ENCODE data around the gene SHROOM3.
A peak's percentile ranks its signal among the peaks of the same experiment; 100 is the strongest.

SHROOM3 gene

DNA sequence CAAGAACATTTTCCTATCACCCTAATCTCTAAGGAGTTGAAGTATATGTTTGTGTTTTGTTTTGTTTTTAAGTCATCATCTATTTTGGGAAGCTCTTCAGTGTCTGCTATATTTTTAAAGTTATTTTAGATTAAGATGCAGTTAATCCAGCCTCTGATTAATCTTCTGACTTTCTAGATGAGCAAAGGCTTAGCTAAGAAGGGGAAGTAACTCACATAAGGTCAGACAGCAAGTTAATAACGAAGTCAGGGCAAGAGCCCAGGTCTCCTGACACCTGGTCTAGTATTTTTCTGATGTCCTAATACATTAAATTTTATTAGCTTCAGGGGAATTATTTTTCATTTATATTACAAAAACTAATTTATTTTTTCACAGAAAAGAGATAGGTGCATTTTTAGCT lies 294.4 kb downstream of the SHROOM3 start:
- no peak for DNase-seq

DNA sequence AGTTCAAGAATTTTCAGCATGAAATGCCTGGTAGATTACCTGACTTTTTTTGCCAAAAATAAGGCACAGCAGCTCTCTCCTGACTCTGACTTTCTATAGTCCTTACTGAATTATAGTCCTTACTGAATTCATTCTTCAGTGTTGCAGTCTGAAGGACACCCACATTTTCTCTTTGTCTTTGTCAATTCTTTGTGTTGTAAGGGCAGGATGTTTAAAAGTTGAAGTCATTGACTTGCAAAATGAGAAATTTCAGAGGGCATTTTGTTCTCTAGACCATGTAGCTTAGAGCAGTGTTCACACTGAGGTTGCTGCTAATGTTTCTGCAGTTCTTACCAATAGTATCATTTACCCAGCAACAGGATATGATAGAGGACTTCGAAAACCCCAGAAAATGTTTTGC lies 295.0 kb downstream of the SHROOM3 start:
- DNase-seq: no peak

DNA sequence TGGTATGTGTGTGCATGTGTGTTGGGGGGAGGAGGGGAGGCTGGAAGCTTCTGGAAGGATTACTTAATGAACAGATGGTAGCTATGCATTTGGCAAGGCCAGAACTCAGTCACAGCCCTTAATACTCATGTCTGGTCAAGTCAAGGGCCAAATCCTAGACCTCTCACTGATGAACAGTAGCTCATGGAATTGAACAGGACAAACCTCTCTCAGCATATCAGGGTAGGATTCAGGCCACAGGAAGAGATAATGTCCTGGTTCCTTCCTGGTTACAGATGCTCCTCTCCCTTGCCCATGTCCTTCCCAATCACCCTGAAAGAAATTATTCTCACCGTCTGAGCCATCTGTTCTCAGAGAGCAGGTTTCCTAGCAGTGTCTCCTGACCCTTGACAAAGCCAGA lies 297.2 kb downstream of the SHROOM3 start:
- DNase-seq: no peak

GRCh38 chr4:76733068-76733771 lies 298.2 kb downstream of the SHROOM3 start:
- peak; percentile 69 for DNase-seq

GRCh38 chr4:76736414-76736813 lies 301.4 kb downstream of the SHROOM3 start:
- no peak for DNase-seq

DNA sequence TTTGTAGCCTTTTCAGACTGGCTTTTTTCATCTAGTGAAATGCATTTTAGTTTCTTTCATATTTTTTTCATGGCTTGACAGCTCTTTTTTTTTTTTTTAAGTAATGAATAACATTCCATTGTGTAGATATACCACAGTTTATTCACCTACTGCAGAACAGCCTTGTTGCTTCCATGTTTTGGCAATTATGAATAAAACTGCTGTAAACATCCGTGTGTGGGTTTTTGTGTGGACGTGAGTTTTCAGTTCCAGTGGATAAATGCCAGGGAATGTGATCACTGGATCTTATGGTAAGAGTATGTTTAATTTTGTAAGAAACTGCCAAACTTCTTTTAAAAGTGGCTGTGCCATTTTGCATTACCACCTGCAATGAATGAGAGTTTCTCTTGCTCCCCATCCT lies 302.2 kb downstream of the SHROOM3 start:
- DNase-seq: no peak

GRCh38 chr4:76737771-76738085 lies 302.7 kb downstream of the SHROOM3 start:
- DNase-seq: no peak

DNA sequence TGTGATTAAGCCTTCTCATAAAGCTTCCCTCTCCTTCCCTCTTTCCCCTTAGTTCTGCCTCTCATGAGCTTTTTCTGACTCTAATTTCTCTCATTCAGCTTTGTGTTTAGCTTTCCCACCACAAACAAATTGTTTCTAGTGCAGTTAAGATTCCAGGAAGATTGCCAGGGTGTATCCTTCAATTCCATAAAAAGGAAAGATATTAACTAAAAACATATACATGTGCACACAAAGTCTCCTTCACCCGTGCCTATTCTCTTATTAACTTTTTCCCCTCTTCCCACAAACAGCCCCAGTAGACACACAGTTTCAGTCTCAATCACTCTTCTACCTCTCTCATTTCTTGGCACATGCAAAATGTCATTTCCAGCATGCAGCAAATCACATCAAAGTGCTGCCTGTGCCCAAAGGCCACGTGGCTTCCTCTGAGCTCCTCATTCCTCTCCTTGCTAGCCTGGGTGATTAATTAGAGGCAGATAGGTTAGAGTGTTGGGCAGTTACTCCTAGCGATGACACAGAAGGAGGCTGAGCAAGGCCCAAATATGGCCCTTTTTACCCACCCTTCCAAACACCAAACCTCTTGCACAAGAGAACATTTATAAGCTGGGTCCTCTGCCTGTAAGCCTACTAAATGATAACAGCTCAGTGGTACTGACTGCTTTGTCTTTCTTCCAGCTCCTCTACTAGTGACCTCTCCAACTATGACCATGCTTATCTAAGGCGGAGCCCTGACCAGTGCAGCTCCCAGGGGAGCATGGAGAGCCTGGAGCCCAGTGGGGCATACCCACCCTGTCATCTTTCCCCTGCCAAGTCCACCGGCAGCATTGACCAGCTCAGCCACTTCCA lies 303.3 kb downstream of the SHROOM3 start:
- no peak for DNase-seq

GRCh38 chr4:76740192-76740591 lies 305.2 kb downstream of the SHROOM3 start:
- no peak for DNase-seq

- no peak for DNase-seq
Observed at GRCh38 chr4:76740866-76741662, 306.0 kb downstream of the SHROOM3 start.

DNA sequence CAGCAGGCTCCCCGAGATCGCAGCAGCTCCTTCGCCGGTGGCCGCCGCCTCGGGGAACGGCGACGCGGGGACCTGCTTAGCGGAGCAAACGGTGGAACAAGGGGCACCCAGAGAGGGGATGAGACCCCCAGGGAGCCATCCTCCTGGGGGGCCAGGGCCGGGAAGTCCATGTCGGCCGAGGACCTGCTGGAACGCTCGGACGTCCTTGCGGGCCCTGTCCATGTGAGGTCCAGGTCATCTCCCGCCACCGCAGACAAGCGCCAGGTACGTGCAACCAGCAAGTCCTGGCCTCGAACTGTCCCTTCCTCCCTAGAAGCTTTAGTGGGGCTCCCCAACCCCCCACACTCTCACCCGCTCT lies 306.6 kb downstream of the SHROOM3 start:
- no peak for DNase-seq

- no peak for DNase-seq
Observed at GRCh38 chr4:76744241-76744921, 309.4 kb downstream of the SHROOM3 start.

- no peak for DNase-seq
Observed at GRCh38 chr4:76745240-76745639, 310.2 kb downstream of the SHROOM3 start.

DNA sequence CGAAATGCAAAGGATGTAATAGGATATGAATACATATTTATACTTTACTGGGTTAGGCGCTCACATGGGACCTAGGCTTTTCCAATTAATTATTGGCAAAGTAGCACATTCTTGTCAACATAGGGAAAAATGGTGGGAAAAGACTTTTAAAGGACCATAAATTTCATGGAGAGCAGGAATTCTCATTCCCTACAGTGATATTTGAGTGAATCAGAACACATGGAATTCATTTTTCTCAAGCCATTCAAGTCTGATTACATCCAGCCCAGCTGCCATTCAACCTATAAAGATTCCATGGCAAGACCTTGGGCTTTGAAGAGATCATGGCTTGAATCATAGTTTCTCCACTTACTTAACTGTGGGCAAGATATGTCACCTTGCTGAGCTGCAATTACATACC lies 312.5 kb downstream of the SHROOM3 start:
- no peak for DNase-seq

GRCh38 chr4:76748649-76749048 lies 313.6 kb downstream of the SHROOM3 start:
- DNase-seq: no peak

DNA sequence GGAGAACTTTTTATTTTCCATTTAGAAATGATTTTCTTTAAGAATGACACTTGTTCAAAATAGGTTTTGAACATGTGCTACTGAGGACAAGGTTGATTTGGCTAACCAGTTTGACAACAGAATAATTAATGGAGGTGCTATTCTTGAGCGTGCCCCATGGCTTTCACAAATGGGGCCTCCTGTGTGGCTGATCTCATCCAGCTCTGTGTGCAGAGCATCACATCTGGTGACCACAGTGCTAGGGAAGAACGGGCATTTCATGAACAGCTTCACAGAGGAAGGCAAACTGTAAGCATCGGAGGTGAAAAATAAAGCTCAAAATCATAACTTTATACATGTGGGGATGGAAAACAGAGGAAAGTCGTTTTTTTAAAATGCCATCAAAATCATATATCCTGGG lies 314.3 kb downstream of the SHROOM3 start:
- no peak for DNase-seq

DNA sequence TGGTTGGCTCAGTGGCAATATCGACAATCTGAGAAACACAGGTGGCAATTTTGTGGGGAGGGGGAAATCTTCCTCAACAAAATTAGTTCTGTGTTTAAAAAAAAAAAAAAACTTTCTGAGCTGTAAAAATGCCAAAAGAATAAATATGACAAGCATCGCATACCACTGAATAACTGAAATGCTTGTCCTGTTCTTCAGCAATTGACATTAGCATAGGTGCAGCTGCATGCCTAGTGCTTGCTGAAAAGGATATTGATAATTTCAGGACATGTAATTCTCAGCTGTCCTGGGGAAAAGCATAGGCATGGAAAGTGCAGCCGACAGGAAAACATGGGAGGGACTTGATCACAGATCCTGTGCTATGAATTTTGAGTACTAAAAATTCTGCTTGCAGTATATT lies 315.7 kb downstream of the SHROOM3 start:
- no peak for DNase-seq

DNA sequence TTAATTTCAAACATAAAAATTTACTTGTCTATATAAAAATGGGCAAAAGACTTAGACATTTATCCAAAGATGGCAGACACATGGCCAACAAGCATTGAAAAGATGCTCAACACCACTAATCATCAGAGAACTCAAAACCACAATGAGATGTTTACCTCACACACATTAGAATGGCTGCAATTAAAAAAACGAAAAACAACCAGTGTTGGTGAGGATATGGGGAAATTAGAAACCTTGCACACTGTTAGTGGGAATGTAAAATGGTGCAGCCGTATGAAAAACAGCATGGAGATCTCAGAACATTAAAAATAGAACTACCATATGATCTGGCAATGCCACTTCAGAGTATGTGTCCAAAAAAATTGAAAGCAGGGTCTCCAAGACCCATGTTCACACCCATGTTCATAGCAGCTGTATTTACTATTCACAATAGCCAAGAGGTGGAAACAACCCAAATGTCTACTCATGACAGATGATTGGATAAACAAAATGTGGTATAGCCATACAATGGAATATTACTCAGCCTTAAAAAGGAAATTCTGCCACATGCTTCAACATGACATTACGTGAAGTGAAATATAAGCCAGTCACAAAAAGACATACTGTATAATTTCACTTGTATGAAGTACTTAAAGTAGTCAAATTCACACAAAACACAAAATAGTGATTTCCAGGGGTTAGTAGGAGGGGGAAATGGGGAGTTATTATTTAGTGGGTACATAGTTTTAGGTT lies 316.7 kb downstream of the SHROOM3 start:
- DNase-seq: no peak

DNA sequence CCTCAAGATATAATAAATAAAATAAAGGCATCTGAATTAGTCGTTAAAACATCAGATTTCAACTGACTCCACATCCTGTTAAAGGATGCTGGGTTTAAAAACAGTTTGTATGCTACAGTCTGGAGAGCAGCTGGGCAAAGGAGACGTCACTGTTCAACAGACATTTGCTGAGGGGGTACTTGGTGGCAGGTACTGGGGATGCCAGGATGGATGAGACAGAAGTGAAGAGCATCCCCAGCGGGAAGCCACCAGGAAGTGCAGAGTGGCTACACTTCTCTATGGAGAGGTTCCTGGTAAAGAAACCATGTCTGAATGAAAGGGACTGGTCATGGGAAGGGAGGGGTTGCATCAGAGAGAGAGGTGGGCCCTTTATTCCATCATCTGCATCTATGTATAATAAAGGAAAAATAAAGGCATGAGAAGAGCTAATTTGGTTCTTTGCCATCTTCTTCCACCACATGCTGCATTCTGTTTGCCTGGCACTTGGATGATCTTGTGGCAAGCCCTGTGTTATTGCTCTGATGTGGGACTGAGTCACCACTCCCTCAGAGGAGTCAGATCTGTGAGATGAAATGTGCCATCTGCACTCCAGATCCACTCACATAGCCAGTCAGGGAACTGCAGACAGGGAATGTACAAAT lies 318.0 kb downstream of the SHROOM3 start:
- no peak for DNase-seq

- no peak for DNase-seq
Observed at GRCh38 chr4:76753814-76754213, 318.8 kb downstream of the SHROOM3 start.

DNA sequence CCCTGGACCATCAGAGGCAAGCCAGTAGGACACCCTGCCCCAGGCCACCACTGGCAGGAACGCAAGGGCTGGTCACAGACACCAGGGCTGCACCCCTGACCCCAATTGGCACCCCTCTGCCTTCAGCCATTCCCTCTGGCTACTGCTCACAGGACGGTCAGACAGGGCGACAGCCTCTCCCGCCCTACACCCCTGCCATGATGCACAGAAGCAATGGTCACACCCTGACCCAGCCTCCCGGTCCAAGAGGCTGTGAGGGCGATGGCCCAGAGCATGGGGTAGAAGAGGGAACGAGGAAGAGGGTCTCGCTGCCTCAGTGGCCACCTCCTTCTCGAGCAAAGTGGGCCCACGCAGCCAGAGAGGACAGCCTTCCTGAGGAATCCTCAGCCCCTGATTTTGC lies 319.4 kb downstream of the SHROOM3 start:
- DNase-seq: no peak

- no peak for DNase-seq
Observed at GRCh38 chr4:76755756-76756155, 320.7 kb downstream of the SHROOM3 start.

All from DMS79 treated with DMSO at 0.1 percent for 48 hours (cell line).